Spinal cord (tissue), 10 donors: ENCODE results near the gene SYNPO. TPM values are rescaled to one million over a fixed set of nuclear protein-coding genes. Genes with fewer than 3 reads are reported as not detected.

Source experiments
- DNase-seq, 6 donors: peaks; one replicate each; pipeline versions ENCODE4 v3.0.0 to v3.0.0-alpha.2; 2013 to 2015; ENCODE audit warnings: low spot score in 6 of 6, low read depth in 4 of 6
- H3K27ac ChIP-seq: one replicate; pipeline ENCODE4 v1.5.1; 2013; ENCODE audit warnings: low read depth, low read length, control low read depth
- H3K27me3 ChIP-seq: one replicate; pipeline ENCODE4 v1.6.1; 2013; ENCODE audit warnings: low read length; ENCODE audit not compliant: control insufficient read depth, insufficient read depth
- H3K36me3 ChIP-seq: one replicate; pipeline ENCODE4 v1.6.1; 2013; ENCODE audit warnings: low read length; ENCODE audit not compliant: control insufficient read depth, insufficient read depth
- H3K4me1 ChIP-seq: one replicate; pipeline ENCODE4 v1.6.1; 2013; ENCODE audit warnings: low read length; ENCODE audit not compliant: control insufficient read depth, insufficient read depth
- H3K4me3 ChIP-seq: one replicate; pipeline ENCODE4 v1.5.1; 2013; ENCODE audit warnings: low read depth, low read length, control low read depth
- H3K9me3 ChIP-seq: one replicate; pipeline ENCODE4 v1.6.1; 2013; ENCODE audit warnings: low read length; ENCODE audit not compliant: control insufficient read depth, insufficient read depth
- WGBS: methylation state at CpG from one replicate; pipeline ENCODE4 v1.1.5; 2013; ENCODE audit warnings: missing lambda C conversion rate; ENCODE audit not compliant: insufficient coverage; 5-methylcytosine and 5-hydroxymethylcytosine counted together
- polyA plus RNA-seq, 2 donors: library from polyadenylated mRNA; unstranded; fragments of 120-200 nt; gene quantifications; one replicate each; pipeline ENCODE4 v1.2.1, GENCODE V29; 2013; ENCODE audit not compliant: insufficient read length in 2 of 2
- total RNA-seq, 2 donors: library from RNA; depleted of rRNA in 1 of 2; stranded (reverse); fragments of 120-200 nt in 1 of 2; fragments of >200 nt in 1 of 2; gene quantifications; one replicate each; pipeline versions ENCODE4 v1.2.3 to v1.2.4, GENCODE V29; 2013 to 2014
- donor health status: healthy.

SYNPO gene
- total and polyA plus RNA-seq, 4 donors = 5.3 to 17.4 (median 10.9) TPM

DNA sequence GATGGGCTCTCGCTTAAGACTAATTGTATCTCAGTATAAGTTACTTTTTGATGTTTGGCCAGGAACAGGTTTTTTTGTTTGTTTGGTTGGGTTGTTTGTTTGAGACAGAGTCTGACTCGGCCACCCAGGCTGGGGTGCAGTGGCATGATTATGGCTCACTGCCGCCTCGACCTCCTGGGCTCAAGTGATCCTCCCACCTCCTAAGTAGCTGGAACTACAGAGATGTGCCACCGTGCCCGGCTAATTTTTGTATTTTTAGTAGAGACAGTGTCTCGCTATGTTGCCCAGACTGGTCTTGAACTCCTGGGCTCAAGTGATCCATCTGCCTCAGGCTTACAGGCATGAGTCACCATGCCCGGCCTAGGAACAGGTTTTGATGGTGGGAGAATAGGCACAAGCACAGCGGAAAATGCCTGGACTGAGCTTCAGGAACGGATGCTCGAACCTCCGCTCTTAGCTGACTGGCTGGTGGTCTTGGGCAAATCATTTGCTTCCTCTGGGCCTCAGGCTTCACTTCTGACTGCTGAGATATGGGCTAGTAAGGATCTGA is 11.4 kb upstream of the SYNPO start:
- H3K9me3 ChIP-seq = no peaks in the 10 kb centered on the region
- H3K36me3 ChIP-seq = no peaks in the 10 kb centered on the region
- H3K4me3 ChIP-seq = no peak overlapping the region
- no peak for DNase-seq
- H3K4me1 ChIP-seq = peaks cover 47% of the 10 kb centered on the region
- H3K27me3 ChIP-seq = peaks cover 4% of the 10 kb centered on the region
- no peak overlapping the region for H3K27ac ChIP-seq
- WGBS = 93% methylated on average over 6 of the region's 12 CpGs

DNA sequence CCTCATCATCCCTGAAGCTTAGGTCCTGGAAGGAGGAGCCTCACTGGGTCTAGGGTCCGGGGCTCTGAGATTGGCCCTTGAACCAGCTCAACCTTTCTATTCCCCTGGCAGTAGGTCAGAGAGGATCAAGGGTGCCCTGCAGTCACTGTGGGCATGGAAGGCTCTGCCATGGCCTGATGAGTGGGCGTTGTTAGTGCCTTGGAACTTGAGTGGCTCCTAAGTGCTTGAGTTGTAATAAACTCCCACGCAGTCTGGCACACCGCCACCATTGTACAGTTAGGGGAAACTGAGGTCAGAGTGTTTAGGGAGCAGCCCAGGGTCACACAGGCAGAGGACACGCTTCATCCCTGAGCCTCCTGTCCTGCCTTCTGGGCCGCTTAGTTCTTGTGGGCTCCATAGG is 10.4 kb upstream of the SYNPO start:
- Histone ChIP-seq H3K9me3 (no peaks in the 10 kb centered on the region), H3K4me1 (peaks cover 40% of the 10 kb centered on the region), H3K4me3 (no peak overlapping the region), H3K27ac (no peak overlapping the region), H3K27me3 (peaks cover 2% of the 10 kb centered on the region), H3K36me3 (no peaks in the 10 kb centered on the region)
- 98% methylated on average over 5 of the region's 6 CpGs for WGBS
- DNase-seq = no peak

GRCh38 chr5:150630461-150631325 is 9.8 kb upstream of the SYNPO start:
- Histone ChIP-seq H3K36me3 (no peaks in the 10 kb centered on the region), H3K4me3 (no peak overlapping the region), H3K9me3 (no peaks in the 10 kb centered on the region), H3K27ac (no peak overlapping the region), H3K27me3 (no peaks in the 10 kb centered on the region), H3K4me1 (peaks cover 33% of the 10 kb centered on the region)
- no peak for DNase-seq
- WGBS = 74% methylated on average over 6 of the region's 9 CpGs

GRCh38 chr5:150631326-150631701 is 9.1 kb upstream of the SYNPO start:
- WGBS = 69% methylated on average over 3 of the region's 6 CpGs
- Histone ChIP-seq H3K36me3 (no peaks in the 10 kb centered on the region), H3K4me3 (no peak overlapping the region), H3K27me3 (no peaks in the 10 kb centered on the region), H3K4me1 (peaks cover 28% of the 10 kb centered on the region), H3K27ac (no peak overlapping the region), H3K9me3 (no peaks in the 10 kb centered on the region)
- no peak for DNase-seq

- WGBS = 70% methylated on average over 4 of the region's 10 CpGs
- Histone ChIP-seq H3K4me3 (no peak overlapping the region), H3K27ac (no peak overlapping the region), H3K36me3 (no peaks in the 10 kb centered on the region), H3K4me1 (peaks cover 22% of the 10 kb centered on the region), H3K27me3 (no peaks in the 10 kb centered on the region), H3K9me3 (no peaks in the 10 kb centered on the region)
- no peak for DNase-seq
Observed at GRCh38 chr5:150632305-150633160, 7.9 kb upstream of the SYNPO start.

- no peaks in the 10 kb centered on the region for H3K9me3 ChIP-seq
- no peaks in the 10 kb centered on the region for H3K27me3 ChIP-seq
- H3K4me1 ChIP-seq = peaks cover 18% of the 10 kb centered on the region
- H3K36me3 ChIP-seq = no peaks in the 10 kb centered on the region
- no peak overlapping the region for H3K27ac ChIP-seq
- H3K4me3 ChIP-seq = no peak overlapping the region
- WGBS = 86% methylated on average over 1 of the region's 2 CpGs
- no peak for DNase-seq
Observed at GRCh38 chr5:150633429-150633828, 7.0 kb upstream of the SYNPO start.

- no peak overlapping the region for H3K4me3 ChIP-seq
- no peak overlapping the region for H3K27ac ChIP-seq
- 64% methylated on average over 2 of the region's 6 CpGs for WGBS
- peak in 1 of 6 donors; percentile 49 for DNase-seq
- no peaks in the 10 kb centered on the region for H3K9me3 ChIP-seq
- no peaks in the 10 kb centered on the region for H3K27me3 ChIP-seq
- no peaks in the 10 kb centered on the region for H3K36me3 ChIP-seq
- peaks cover 26% of the 10 kb centered on the region for H3K4me1 ChIP-seq
Observed at GRCh38 chr5:150636391-150637244, 3.8 kb upstream of the SYNPO start.

- no peak for DNase-seq
- H3K27ac ChIP-seq = no peak overlapping the region
- H3K4me1 ChIP-seq = peaks cover 33% of the 10 kb centered on the region
- 36% methylated on average over 16 of the region's 21 CpGs for WGBS
- no peak overlapping the region for H3K4me3 ChIP-seq
- no peaks in the 10 kb centered on the region for H3K27me3 ChIP-seq
- no peaks in the 10 kb centered on the region for H3K36me3 ChIP-seq
- no peaks in the 10 kb centered on the region for H3K9me3 ChIP-seq
Observed at GRCh38 chr5:150637245-150638052, 3.0 kb upstream of the SYNPO start.
